H1 (cell line): ENCODE results near the gene TMEM18. TPM values are rescaled to one million over a fixed set of nuclear protein-coding genes. Genes with fewer than 3 reads are reported as not detected.

Experiments used
- CTCF ChIA-PET: fragments of 300-600 bp; sonication (Branson Sonifier 250); formaldehyde crosslinking; loops from one replicate; lab custom pipeline; 2021; ENCODE audit not compliant: partially characterized antibody; lab: Charles Lee
- POLR2A ChIA-PET: fragments of 300-600 bp; sonication (Branson Sonifier 250); formaldehyde crosslinking; loops from one replicate; lab custom pipeline; 2021; ENCODE audit warnings: inconsistent platforms; ENCODE audit not compliant: partially characterized antibody; lab: Charles Lee
- DNase-seq, 2 experiments: peaks; one replicate each; pipeline versions ENCODE4 v3.0.0 to v3.0.0-alpha.2; 2010 to 2022; ENCODE audit warnings: low spot score in 2 of 2, low read depth in 1 of 2, mixed read lengths in 1 of 2
- FAIRE-seq: peaks from 2 replicates; lab custom pipeline; 2011; peaks lifted over from hg19 to GRCh38; lab: Jason Lieb, UNC
- H2AFZ ChIP-seq: 2 replicates; pipeline ENCODE4 v1.8.1; 2012; ENCODE audit warnings: low read length, inconsistent platforms
- H2AK5ac ChIP-seq: 2 replicates; pipeline ENCODE4 v1.6.1; 2013; ENCODE audit warnings: low read depth, low read length
- H2BK120ac ChIP-seq: replicated peaks from 2 replicates; pipeline ENCODE3; 2013; ENCODE audit warnings: low read depth, low read length, inconsistent platforms
- H2BK12ac ChIP-seq: 2 replicates; pipeline ENCODE4 v1.6.1; 2013; ENCODE audit warnings: low read depth, low read length
- H2BK15ac ChIP-seq: 2 replicates; pipeline ENCODE4 v1.6.1; 2013; ENCODE audit warnings: low read length
- H2BK20ac ChIP-seq: 2 replicates; pipeline ENCODE4 v1.6.1; 2013; ENCODE audit warnings: low read length
- H2BK5ac ChIP-seq: 2 replicates; pipeline ENCODE4 v1.6.1; 2013; ENCODE audit warnings: low read depth, low read length
- H3K14ac ChIP-seq: 2 replicates; pipeline ENCODE4 v1.6.1; 2013; ENCODE audit warnings: inconsistent platforms; ENCODE audit not compliant: insufficient read length
- H3K18ac ChIP-seq: 2 replicates; pipeline ENCODE4 v1.6.1; 2013; ENCODE audit warnings: low read length; ENCODE audit errors: extremely low read depth
- H3K23ac ChIP-seq: 2 replicates; pipeline ENCODE4 v1.6.1; 2013; ENCODE audit warnings: inconsistent platforms; ENCODE audit not compliant: insufficient read length
- H3K23me2 ChIP-seq: 2 replicates; pipeline ENCODE4 v1.6.1; 2013; ENCODE audit warnings: low read depth, low read length
- H3K27ac ChIP-seq: 2 replicates; pipeline ENCODE4 v1.6.1; 2011; ENCODE audit warnings: low read depth, low read length, inconsistent platforms
- H3K27me3 ChIP-seq, 4 experiments: replicated peaks in 1 of 4; 1 replicate in 1 of 4; 2 replicates in 3 of 4; pipeline versions ENCODE4 v1.6.1 to v1.8.1; 2011 to 2013; ENCODE audit warnings: low read length in 3 of 4, mild to moderate bottlenecking in 3 of 4, inconsistent platforms in 2 of 4, mixed read lengths in 2 of 4, moderate library complexity in 1 of 4; ENCODE audit not compliant: control insufficient read depth in 3 of 4, insufficient read depth in 3 of 4; ENCODE audit errors: extremely low read depth in 1 of 4
- H3K36me3 ChIP-seq, 4 experiments: 2 replicates each; pipeline versions ENCODE4 v1.6.1 to v1.8.1; 2011 to 2013; ENCODE audit warnings: mild to moderate bottlenecking in 4 of 4, low read length in 3 of 4, moderate library complexity in 2 of 4, control low read depth in 1 of 4, inconsistent platforms in 1 of 4; ENCODE audit not compliant: insufficient read depth in 4 of 4, control insufficient read depth in 2 of 4
- H3K4ac ChIP-seq: replicated peaks from 2 replicates; pipeline ENCODE3; 2013; ENCODE audit warnings: low read length, low read depth, mixed read lengths, inconsistent platforms; ENCODE audit not compliant: insufficient read length
- H3K4me1 ChIP-seq, 4 experiments: replicated peaks in 1 of 4; 1 replicate in 1 of 4; 2 replicates in 3 of 4; pipeline versions ENCODE4 v1.6.1 to v1.8.1; 2011 to 2013; ENCODE audit warnings: low read length in 3 of 4, inconsistent platforms in 2 of 4, mixed read lengths in 1 of 4; ENCODE audit not compliant: insufficient read depth in 4 of 4, control insufficient read depth in 3 of 4
- H3K4me2 ChIP-seq, 2 experiments: 2 replicates each; pipeline versions ENCODE4 v1.6.1 to v1.8.1; 2011 to 2013; ENCODE audit warnings: low read depth in 2 of 2, low read length in 2 of 2, control low read depth in 1 of 2, inconsistent platforms in 1 of 2, mild to moderate bottlenecking in 1 of 2; ENCODE audit not compliant: insufficient read depth in 1 of 2
- H3K4me3 ChIP-seq, 4 experiments: fragments of 200-600, 300-600 bp in 1 of 4; sonication (generic), shearing (Covaris generic), sonication (Bioruptor Twin) in 1 of 4; 2 replicates each; pipeline versions ENCODE4 v1.5.1 to v1.8.1; 2011 to 2016; ENCODE audit warnings: low read length in 4 of 4, low read depth in 3 of 4, control low read depth in 2 of 4, inconsistent platforms in 2 of 4, mild to moderate bottlenecking in 2 of 4, mixed read lengths in 1 of 4, moderate library complexity in 1 of 4; ENCODE audit not compliant: insufficient read depth in 2 of 4; ENCODE audit errors: extremely low read depth in 1 of 4
- H3K56ac ChIP-seq: replicated peaks from 2 replicates; pipeline ENCODE3; 2013; ENCODE audit warnings: low read depth, mild to moderate bottlenecking, mixed read lengths, low read length, inconsistent platforms; ENCODE audit not compliant: insufficient read length
- H3K79me1 ChIP-seq: 2 replicates; pipeline ENCODE4 v1.6.1; 2013; ENCODE audit warnings: low read depth, low read length, control low read depth
- H3K79me2 ChIP-seq, 2 experiments: 2 replicates each; pipeline versions ENCODE4 v1.6.1 to v1.8.1; 2012 to 2013; ENCODE audit warnings: low read length in 2 of 2, mild to moderate bottlenecking in 2 of 2, inconsistent platforms in 1 of 2; ENCODE audit not compliant: insufficient read depth in 2 of 2, control insufficient read depth in 1 of 2
- H3K9ac ChIP-seq, 4 experiments: replicated peaks in 1 of 4; 1 replicate in 1 of 4; 2 replicates in 3 of 4; pipeline versions ENCODE4 v1.6.1 to v1.8.1; 2011 to 2013; ENCODE audit warnings: low read depth in 3 of 4, low read length in 3 of 4, control low read depth in 2 of 4, mild to moderate bottlenecking in 2 of 4, moderate library complexity in 2 of 4, inconsistent platforms in 1 of 4; ENCODE audit errors: extremely low read depth in 1 of 4
- H3K9me3 ChIP-seq, 2 experiments: 2 replicates each; pipeline versions ENCODE4 v1.6.1 to v1.8.1; 2012 to 2013; ENCODE audit warnings: mild to moderate bottlenecking in 2 of 2, moderate library complexity in 2 of 2, control low read depth in 1 of 2, inconsistent platforms in 1 of 2, low read depth in 1 of 2, low read length in 1 of 2, mixed read lengths in 1 of 2; ENCODE audit not compliant: insufficient read depth in 2 of 2
- H4K20me1 ChIP-seq, 2 experiments: replicated peaks in 1 of 2; 2 replicates each; pipeline versions ENCODE3 to v1.8.1; 2011 to 2013; ENCODE audit warnings: inconsistent platforms in 2 of 2, low read length in 2 of 2, mild to moderate bottlenecking in 1 of 2; ENCODE audit not compliant: insufficient read depth in 2 of 2, control insufficient read depth in 1 of 2
- H4K5ac ChIP-seq: 2 replicates; pipeline ENCODE4 v1.6.1; 2013; ENCODE audit warnings: low read length, low read depth, mixed read lengths, inconsistent platforms; ENCODE audit not compliant: insufficient read length
- H4K8ac ChIP-seq: 2 replicates; pipeline ENCODE4 v1.8.0; 2013; ENCODE audit warnings: mild to moderate bottlenecking, moderate library complexity, low read length, inconsistent platforms; ENCODE audit not compliant: insufficient read depth; ENCODE audit errors: extremely low read depth
- H4K91ac ChIP-seq: replicated peaks from 2 replicates; pipeline ENCODE3; 2013; ENCODE audit warnings: low read length, mixed read lengths, inconsistent platforms; ENCODE audit not compliant: insufficient read length
- BRCA1 ChIP-seq: IDR thresholded peaks from 2 replicates; pipeline ENCODE4 v1.6.1; 2012; ENCODE audit warnings: low read depth, low read length, improper control_type of control experiment
- KDM5A ChIP-seq: fragments of 200-600 bp; IDR thresholded peaks from 2 replicates; pipeline ENCODE4 v1.7.1; 2012; ENCODE audit warnings: mild to moderate bottlenecking, low read length, inconsistent platforms, mixed read lengths
- RBBP5 ChIP-seq: IDR thresholded peaks from 2 replicates; pipeline ENCODE4 v1.7.1; 2012; ENCODE audit warnings: low read depth, mild to moderate bottlenecking, inconsistent platforms, low read length, moderate library complexity, borderline replicate concordance
- RNF2 ChIP-seq: fragments of 200-900, 300-1000 bp; sonication (generic); IDR thresholded peaks from 2 replicates; pipeline ENCODE4 v1.7.1; 2016; ENCODE audit warnings: borderline replicate concordance, low read depth, mild to moderate bottlenecking, antibody characterized with exemption, low read length; ENCODE audit not compliant: poor library complexity, severe bottlenecking; ENCODE audit errors: missing control alignments
- SAP30 ChIP-seq: fragments of 300-600 bp; sonication (generic); IDR thresholded peaks from 2 replicates; pipeline ENCODE4 v1.7.1; 2012; ENCODE audit warnings: low read length, moderate library complexity, mild to moderate bottlenecking, inconsistent platforms; ENCODE audit not compliant: insufficient read depth, insufficient replicate concordance
- SP1 ChIP-seq: IDR thresholded peaks from 2 replicates; pipeline ENCODE4 v1.6.1; 2011; ENCODE audit warnings: low read depth, low read length
- ZNF274 ChIP-seq: IDR thresholded peaks from 2 replicates; pipeline ENCODE4 v1.7.0; 2012; ENCODE audit warnings: low read length, borderline replicate concordance; ENCODE audit errors: extremely low read depth
- polyA plus RNA-seq, 7 experiments: library from polyadenylated mRNA; depleted of rRNA in 3 of 7; stranded (reverse) in 5 of 7; unstranded in 2 of 7; fragments of >200 nt in 5 of 7; fragments of 200-250 nt in 2 of 7; gene quantifications; 1 replicate in 5 of 7; 2 replicates in 1 of 7; 4 replicates in 1 of 7; pipeline versions ENCODE4 v1.2.1 to v1.2.3, GENCODE V29; 2011 to 2013; ENCODE audit warnings: missing spikeins in 2 of 7, mixed read lengths in 2 of 7
- total RNA-seq: library from RNA; stranded (reverse); fragmentation: NEBNext Ultra II Directional; extraction: Animal tissue kit (Norgen Biotek cat#: 25700); gene quantifications from 2 replicates; pipeline ENCODE4 v1.2.1, GENCODE V29; 2021

The TMEM18 gene
- total and polyA plus RNA-seq, 2 of the 8 experiments (the other 6 are each of a cell fraction or from before 2014, with no cell fraction given) = 22.4 to 27.1 TPM

- Histone ChIP-seq H3K79me1 (no peaks in the 10 kb centered on the region), H3K9ac (no peak overlapping the region), H2BK5ac (no peak overlapping the region), H3K27me3 (no peaks in the 10 kb centered on the region), H3K23ac (no peak overlapping the region), H3K36me3 (no peaks in the 10 kb centered on the region), H2BK20ac (no peak overlapping the region), H3K4me3 (no peak overlapping the region), H3K9me3 (peaks cover 11 to 18% of the 10 kb centered on the region in 2 experiments), H3K23me2 (no peaks in the 10 kb centered on the region), H3K79me2 (no peaks in the 10 kb centered on the region), H3K14ac (no peak overlapping the region), H2AFZ (no peak overlapping the region), H4K8ac (no peak overlapping the region), H3K4me1 (no peaks in the 10 kb centered on the region; a peak in 3 of 7 replicates), H4K20me1 (no peaks in the 10 kb centered on the region), H4K91ac (no peak overlapping the region), H2BK12ac (no peak overlapping the region), H3K4me2 (no peak overlapping the region), H3K4ac (no peak overlapping the region), H2BK15ac (no peak overlapping the region), H2AK5ac (no peak overlapping the region), H3K27ac (no peak overlapping the region), H3K56ac (no peak overlapping the region), H3K18ac (no peak overlapping the region), H2BK120ac (no peak overlapping the region), H4K5ac (no peak overlapping the region)
- ChIA-PET POLR2A (interaction anchor here (1.1 kb wide), 1 partner anchor 9 kb away, joined by 5 read pairs; no protein-coding TSS in a partner anchor), CTCF (interaction anchor here (1.0 to 1.3 kb wide), 2 partner anchors 34 to 454 kb away, joined by 3 to 7 read pairs; no protein-coding TSS in a partner anchor)
- TF ChIP-seq BRCA1 = no peak
- no peak for TF ChIP-seq ZNF274
- no peak for TF ChIP-seq KDM5A
- TF ChIP-seq SP1 = no peak
- no peak for TF ChIP-seq RNF2
- no peak for TF ChIP-seq RBBP5
- TF ChIP-seq SAP30 = no peak
- no peak for DNase-seq
- FAIRE-seq = no peak
Observed at GRCh38 chr2:682226-682625, 5.0 kb upstream of the TMEM18 start.
